HG03457 (cell line): ENCODE data around the gene CDK11B.
"Not testable (repeated sequence)": the region's sequence is repeated elsewhere in the genome, so short reads cannot be mapped to it uniquely, and the experiment has no call there.

ENCODE experiments used
- ATAC-seq: cut with Tn5 transposase; IDR thresholded peaks from one replicate; pipeline ENCODE4 v1.9.1; 2021; ENCODE audit warnings: moderate number of reproducible peaks; ENCODE audit not compliant: unreplicated experiment

The CDK11B gene

DNA sequence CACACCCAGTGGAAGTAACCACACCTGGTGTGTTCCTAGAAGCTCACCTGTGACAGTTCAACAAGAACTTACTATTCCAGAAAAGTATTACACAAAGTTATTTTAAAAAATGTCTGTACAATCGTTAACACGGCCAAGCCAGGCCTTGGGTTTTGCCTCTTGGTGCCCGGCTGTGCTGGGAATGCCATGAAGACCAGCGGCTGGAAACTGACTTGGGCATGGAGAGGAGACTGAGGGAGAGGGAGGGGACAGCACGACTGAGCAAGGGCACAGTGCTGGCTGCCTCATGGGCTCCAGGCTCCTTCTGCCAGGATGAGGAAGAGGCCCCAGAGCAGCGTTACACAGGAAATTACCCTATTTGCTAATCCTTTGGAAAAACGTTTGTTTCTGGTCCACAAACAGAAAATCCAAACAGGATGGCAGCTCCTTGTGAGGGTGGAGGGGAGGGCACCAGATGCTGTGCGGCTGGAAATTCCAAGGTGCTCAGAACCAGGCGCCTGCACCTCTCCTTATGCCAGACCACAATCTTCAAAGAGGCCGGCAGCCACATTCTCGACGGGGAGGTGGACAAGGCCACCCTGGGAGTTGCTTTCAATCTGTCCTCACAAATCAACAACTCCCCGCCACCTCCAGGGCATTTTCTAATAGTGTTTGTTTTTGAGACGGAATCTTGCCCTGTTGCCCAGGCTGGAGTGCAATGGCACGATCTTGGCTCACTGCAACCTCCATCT is 4.2 kb upstream of the CDK11B start:
- ATAC-seq, result not testable (repeated sequence)

DNA sequence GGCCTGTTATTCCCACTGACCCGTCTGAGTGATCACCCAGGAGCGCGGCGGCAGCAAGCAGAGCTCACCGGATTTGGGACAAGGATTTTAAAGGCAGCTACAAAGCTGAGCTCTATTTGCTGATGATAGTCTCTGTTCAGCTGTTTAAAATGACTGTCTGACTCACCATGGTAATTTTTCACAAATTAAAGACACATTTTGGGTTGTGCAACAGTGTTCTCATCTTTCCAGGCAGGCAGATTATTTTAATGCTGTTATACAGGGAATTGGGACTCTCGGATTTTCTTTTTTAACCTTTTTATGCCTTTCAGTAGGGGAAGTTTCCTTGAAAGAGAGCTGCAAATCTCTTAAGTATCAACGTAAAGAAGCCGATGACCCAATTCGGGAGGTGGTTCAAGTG is 3.6 kb upstream of the CDK11B start:
- ATAC-seq, result not testable (repeated sequence)

DNA sequence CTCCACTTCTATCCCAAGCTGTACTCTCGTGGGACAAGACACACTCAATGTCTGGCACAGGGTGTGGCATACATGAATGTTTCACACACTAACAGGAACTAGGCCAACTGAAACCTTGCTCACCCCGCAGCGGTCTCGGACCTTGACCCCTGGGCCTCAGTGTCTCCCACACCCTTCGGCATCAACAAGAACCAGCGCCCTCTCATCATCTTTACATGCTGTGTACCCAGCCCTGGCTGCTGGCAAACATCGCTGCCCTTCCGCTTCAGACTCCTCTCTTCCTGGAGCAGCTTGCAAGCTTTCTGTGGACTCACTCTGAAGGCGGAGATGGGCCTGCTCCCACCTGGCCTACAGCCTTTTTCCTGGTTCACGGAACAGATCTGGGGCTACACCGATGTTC is 10.5 kb downstream of the CDK11B start:
- ATAC-seq, result not testable (repeated sequence)

DNA sequence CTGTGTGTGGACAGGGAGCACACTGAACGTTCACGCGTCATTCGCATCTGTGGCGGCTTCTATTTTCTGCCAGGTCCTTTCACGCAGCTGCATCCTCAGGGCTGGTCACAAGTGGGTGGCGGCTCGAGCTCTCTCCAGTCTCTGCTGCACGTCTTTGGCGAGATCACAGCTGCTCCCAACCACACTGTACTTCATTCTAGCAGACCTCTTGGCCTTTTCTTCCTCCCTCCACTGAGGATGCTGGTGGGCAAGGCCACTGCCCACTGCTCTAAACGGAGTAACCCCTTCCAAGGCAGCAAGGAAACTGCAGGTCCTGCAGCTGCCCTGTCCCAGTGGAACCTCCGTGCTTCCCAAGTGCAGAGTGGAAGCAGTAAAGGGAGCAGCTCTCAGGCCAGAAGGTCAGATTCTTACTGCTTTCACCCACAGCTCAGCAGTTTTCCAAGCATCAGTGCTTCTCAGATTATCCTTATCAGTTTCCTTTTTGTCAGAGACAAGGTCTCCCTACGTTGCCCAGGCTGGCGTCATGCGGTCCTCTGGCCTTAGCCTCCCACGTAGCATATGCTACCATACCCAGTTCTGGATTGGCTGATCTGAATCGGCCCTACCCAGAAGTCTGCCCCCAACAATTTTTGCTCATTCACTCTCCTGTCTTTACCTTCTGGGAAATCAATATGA is 11.1 kb downstream of the CDK11B start:
- not testable (repeated sequence) for ATAC-seq

DNA sequence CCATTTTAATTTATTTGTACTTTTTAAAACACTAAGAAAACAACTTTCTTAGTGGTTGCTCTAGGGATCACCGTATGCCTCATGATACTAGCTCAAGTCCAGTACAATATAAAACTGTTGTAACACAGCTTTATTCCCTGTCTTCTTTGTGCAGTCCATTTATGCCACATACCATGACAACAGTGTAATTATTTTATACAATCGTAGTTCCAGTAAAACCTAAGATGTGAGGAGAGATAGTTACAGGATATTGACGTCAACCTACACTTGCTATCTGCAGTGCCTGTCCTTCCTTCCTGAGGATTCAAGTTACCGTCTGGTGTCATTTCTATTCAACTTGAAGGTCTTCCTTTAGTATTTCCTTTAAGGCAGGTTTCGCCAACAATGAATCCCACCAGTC is 12.5 kb downstream of the CDK11B start:
- not testable (repeated sequence) for ATAC-seq

DNA sequence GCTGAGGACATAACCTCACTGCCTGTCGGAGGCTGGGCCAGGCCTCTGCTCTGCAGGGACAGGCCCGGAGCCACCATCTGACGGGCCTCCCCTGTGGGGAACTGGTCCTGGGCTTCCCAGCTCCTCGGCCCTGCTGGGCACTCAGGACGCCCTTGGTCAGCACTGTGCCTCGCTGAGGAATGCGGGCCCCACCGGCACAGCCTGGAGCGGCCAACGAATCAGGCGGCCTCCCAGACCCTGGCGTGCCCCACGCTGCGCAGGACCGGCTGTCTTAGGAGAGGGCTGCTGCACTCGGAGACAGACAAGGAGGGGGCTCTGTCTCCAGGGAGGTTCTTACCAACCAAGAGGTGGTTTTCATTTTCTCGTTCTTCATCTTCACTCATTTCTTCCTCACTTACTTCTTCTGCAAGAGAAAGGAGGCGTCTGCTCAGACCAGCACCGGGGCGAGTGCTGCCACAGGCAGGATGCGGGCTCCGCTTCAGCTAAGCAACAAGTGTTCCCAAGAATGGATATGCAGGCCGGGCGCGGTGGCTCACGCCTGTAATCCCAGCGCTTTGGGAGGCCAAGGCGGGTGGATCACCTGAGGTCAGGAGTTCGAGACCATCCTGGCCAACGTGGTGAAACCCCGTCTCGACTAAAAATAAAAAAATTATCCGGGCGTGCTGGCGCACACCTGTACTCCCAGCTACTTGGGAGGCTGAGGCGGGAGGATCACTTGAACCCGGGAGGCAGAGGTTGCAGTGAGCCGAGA is 17.9 kb downstream of the CDK11B start:
- ATAC-seq, result not testable (repeated sequence)

DNA sequence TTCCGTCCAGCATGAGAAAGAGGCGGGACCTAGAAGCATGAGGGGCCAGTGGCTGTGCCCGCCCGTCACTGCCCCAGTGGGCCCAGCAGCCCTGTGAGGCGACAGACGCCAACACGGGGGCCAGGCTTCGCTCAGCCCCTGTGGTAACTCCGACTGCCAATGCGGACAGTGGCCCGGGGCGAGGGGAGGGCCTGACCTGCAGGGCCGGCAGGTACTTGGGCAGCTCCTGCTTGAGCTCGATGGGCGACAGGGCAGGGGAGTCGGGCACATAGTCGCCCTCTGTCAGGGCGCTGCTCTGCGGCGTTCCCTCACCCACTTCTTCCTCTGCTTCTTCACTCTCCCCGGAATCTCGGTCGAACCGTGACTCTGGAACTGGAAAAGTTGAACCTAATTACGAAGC is 18.7 kb downstream of the CDK11B start:
- not testable (repeated sequence) for ATAC-seq

DNA sequence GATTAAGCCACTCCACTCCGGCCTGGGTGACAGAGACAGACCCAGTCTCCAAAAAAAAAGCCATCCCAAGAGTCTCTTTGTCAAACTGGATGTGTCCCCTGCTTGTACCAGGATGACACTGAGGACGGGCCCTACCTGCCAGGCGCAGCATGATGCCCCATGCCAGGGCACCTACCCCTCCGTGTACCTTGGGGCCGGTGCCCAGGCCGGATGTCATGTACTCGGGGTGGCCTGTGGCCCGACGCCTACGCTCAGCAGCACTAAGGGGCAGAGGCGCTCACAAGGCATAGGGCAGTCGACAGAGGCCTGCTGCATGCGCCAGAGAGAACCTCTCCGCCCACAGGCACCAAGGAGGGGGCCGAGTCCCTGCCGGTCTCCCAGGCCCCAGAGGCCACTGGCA is 19.4 kb downstream of the CDK11B start:
- ATAC-seq, result not testable (repeated sequence)

DNA sequence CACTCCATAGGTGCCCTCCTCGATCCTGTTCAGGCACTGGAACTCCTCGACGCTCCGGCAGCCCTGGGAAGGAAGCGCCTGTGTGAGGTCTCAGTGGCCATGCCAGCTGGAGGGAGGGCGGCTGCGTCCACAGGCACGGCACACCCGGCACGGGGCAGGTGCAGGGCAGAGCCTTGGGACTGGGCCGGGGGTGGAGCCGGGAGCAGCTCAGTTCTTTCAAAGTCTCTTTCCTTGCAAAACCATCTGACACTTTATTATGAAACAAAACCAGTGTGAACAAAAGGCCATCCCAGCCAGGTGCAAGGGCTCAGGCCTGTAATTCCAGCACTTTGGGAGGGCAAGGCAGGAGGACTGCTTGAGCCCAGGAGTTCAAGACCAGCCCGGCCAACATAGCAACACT is 20.3 kb downstream of the CDK11B start:
- not testable (repeated sequence) for ATAC-seq

DNA sequence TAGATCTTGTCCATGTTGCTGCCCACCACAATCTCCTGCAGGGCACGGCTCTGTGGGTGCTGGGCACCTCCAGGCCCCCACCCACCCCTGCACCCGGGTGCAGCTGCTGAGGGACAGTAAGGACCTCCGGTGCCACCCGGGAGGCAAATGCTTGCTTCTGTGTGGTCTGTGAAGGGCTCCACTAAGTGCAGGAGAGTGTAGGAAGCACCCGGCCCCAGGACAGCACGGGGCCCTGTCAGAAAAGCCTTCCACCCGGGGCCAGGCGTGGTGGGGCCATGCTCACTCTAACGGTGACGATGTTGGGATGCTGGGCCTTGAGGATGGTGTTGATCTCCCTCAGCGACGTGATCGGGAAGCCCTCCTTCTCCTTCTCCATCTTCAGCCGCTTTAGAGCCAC is 21.3 kb downstream of the CDK11B start:
- not testable (repeated sequence) for ATAC-seq

DNA sequence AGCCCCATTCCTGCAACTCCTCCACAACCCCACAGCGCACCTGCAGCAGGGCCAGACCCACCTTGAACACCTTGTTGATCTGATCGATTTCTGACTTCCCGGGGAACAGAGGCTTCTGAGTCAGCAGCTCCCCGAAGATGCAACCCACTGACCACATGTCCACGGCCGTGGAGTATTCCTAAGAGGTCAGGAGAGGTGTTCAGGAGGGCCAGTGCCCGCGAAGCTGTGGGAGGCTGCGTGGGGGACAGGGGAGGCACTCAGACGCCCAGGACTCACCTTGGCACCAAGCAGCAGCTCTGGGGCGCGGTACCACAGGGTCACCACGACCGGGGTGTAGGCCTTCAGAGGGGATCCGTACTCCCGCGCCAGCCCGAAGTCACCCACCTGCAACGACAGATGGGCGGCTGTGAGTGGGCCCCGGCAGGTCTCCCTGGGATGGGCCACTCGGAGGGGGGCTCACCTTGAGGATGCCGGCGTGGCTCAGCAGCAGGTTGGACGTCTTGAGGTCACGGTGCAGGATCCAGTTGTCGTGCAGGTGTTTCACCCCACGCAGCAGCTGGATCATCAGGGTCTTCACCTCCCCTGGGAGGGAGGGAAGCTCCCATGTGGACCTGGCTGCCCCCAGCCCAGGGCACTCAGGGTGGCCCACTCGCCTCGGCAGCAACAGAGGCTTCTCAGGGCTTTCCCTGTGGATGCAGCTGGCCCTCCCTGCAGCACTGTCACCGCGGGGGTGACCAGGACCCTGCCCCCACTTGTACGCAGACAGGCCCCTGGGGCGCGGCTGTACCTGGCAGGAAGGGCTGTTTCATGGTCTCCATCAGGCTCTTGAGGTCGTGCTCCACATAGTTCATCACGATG is 22.0 kb downstream of the CDK11B start:
- ATAC-seq, result not testable (repeated sequence)

DNA sequence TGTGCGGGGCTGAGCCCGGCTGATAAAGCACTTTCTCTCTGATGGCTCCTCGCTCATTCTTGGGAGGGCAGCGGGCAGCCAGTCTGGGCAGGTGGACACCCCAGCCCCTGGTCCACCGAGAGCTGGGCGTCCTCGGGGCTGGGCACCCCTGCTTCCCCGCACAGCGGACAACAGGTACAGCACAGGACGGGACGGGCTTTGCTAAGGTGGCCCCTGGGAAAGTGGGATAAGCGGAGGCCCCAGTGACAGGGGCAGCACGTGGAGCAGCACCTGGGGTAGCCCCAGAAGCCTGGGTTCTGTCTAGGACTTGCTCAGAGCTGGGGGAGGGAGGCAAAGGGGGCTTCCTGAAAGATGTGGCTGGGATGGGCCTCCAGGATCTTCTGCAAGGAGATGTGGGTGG is 24.2 kb downstream of the CDK11B start:
- ATAC-seq, result not testable (repeated sequence)

DNA sequence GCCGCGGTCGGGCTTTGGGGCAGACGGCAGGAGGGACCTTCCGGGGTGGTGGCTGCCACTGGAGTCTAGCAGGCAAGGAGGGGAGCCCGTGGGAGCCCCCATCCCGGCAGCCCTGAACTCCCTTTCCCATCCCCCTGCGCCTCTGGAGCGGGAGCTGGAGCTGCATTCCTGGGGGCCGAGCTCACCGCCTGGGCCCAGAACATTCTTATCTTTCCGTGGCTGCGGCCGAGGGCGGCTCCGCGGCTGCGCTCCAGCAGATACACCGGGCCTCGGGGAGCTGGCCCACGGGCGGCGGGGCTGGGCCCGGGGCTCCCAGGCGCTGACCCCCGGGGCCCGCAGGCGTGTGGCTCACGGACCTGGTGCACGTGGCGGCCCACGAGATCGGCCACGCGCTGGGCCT is 25.4 kb downstream of the CDK11B start:
- ATAC-seq, result not testable (repeated sequence)

DNA sequence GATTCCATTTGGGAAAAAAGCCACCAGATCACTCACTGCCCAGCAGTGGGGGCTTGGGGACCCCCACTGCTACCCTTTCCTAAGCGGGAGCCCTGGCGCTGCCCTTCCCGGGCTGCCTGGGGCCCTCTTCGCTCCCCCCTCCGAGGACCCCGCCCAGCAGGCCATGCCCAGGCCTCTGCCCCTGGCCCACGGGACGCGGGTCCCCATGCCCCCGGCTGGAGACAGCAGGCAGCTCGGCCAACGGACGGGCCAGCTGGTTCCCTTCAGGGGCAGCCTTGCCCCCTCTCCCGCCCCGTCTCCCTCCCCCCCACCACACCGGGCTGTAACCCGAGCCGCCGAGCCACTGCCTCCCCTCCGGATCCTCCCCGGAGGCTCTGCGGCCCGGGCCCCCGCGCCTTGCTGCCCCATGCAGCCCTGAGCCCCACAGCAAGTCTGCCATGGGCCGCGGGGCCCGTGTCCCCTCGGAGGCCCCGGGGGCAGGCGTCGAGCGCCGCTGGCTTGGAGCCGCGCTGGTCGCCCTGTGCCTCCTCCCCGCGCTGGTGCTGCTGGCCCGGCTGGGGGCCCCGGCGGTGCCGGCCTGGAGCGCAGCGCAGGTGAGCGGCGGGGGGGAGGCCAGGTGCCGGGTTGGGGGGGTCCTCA is 26.9 kb downstream of the CDK11B start, which contains the start of gene MMP23B:
MMP23B (plus strand) TSS at position 392 of the 639 bp plus-strand sequence; CDS start at position 438, 46 bp downstream.
- no peak for ATAC-seq

DNA sequence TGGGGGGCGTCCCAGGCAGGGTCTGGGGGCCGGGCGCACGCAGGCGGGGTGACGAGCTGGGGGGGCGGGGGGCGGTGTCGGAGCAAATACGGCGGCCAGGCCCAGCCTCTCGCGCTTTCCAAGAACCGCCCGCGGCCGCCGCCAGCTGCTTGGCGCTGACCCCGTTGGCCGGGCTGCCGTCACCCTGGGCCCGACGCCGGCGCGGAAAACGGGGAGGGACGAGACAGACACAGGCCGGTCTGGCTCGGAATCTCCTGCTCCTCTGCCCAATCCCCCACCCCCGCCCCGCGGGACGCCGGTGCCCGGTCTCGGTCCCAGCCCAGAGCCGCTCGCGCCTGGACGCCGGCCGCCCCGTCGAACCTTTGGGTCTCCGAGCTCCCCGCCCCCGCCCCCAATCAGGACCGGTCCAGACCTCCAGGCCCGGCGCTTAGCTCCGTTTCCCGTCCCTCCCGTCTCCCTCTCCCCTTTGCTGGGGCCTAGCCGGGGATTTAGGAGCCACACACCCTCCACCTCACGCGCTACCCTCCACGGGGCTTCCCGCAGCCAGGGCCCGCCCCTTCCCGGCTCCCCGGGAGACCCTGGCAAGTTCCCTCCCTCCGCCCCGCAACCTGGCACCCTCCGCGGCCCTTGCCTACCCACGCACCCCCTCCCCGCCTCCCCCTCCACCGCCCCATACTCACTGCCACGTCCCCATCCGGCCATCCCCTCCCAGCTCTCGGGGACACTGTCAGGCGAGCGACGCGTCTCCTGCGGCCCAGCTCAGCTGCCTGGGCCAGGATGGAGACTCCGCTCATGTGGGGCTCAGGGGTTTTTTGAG is 27.6 kb downstream of the CDK11B start:
- ATAC-seq, result no peak

DNA sequence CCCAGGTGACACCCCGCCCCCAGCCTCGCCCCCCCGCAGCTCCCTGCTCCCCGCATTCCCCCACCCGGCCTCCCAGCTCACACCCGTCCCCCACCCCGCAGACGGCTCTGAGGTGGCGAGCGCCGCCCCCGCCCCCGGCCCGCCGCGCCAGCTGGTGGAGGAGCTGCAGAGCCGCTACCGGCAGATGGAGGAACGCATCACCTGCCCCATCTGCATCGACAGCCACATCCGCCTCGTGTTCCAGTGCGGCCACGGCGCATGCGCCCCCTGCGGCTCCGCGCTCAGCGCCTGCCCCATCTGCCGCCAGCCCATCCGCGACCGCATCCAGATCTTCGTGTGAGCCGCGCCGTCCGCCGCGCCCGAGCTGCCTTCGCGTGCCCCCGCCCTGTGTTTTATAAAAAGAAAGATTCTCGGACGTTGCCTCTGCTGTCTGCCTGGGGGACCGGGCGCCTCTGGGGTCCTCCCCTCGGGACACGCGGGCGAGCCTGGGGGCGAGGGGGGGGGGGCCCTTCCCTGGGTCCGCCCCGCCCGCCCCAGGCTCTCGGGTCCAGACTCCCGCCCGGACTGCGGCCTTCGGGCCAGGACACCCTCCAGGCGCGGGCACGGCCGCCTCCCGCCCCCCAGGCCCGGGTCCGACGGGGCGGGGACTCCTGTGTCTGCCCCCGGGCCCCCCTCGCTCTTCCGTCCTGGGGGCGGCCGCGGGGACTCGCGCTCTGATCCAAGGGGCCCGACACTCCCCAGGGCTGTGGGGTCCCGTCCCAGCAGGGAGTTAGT is 28.4 kb downstream of the CDK11B start:
- ATAC-seq, result no peak

DNA sequence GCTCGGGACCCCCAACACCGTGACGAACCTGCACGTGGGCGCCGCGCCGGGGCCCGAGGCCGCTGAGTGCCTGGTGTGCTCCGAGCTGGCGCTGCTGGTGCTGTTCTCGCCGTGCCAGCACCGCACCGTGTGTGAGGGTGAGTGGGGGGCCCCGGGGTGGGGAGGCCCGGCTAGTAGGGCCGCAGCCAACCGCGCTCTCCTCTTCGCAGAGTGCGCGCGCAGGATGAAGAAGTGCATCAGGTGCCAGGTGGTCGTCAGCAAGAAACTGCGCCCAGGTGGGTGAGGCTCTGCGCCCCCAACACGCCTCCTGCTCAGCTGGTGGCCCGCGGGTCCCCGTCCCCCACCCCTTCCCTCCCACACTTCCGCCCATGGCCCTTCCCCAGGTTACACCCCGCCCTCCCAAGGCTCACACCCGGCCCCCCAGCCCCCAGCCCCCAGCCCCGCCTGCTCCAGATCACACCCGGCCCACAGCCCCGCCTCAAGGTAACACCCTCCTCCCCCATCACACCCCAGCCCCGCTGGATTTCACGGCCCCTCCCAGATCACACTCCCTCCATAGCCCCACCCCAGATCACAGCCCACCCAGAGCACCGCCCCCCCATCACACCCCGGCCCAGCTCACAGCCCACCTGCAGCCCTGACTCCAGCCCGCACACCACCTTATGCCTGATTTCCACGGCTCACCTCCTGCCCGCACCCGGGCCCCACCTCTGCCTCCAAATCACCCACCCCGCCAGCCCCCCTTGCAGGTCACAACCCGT is 29.2 kb downstream of the CDK11B start:
- ATAC-seq, result no peak
